Cardiac muscle cell (in vitro differentiated cells and primary cell): ENCODE data around the gene TEAD3. TPM values are rescaled to one million over a fixed set of nuclear protein-coding genes. Genes with fewer than 3 reads are reported as not detected.
A peak's percentile ranks its signal among the peaks of the same experiment; 100 is the strongest.

Source experiments
- DNase-seq, 2 donors: peaks; one replicate each; pipeline versions ENCODE4 v3.0.0 to v3.0.0-alpha.2; 2010 to 2017; ENCODE audit warnings: low read depth in 1 of 2, low spot score in 1 of 2
- H3K27ac ChIP-seq: fragments of 200-600 bp; sonication (generic); 2 replicates; pipeline ENCODE4 v1.5.1; 2016
- H3K27me3 ChIP-seq: fragments of 200-600 bp; sonication (generic); 2 replicates; pipeline ENCODE4 v1.6.0; 2016; ENCODE audit warnings: control low read depth
- H3K36me3 ChIP-seq: fragments of 200-600 bp; sonication (generic); 2 replicates; pipeline ENCODE4 v1.5.1; 2016; ENCODE audit warnings: control low read depth
- H3K4me1 ChIP-seq: fragments of 200-600 bp; sonication (generic); 2 replicates; pipeline ENCODE4 v1.8.1; 2017; ENCODE audit warnings: low read depth, mild to moderate bottlenecking, mixed run types
- H3K4me3 ChIP-seq: fragments of 200-600 bp; sonication (generic); 2 replicates; pipeline ENCODE4 v1.5.1; 2016; ENCODE audit warnings: mild to moderate bottlenecking
- H3K9me3 ChIP-seq: fragments of 200-600 bp; sonication (generic); 2 replicates; pipeline ENCODE4 v1.5.1; 2017; ENCODE audit warnings: low read depth, mild to moderate bottlenecking, control low read depth
- polyA plus RNA-seq: library from polyadenylated mRNA; unstranded; fragments of >200 nt; fragmentation: Nextera tagmentation; extraction: Ambion mirVana; gene quantifications from 2 replicates; pipeline ENCODE4 v1.2.1, GENCODE V29; 2016
- total RNA-seq: library from RNA; depleted of rRNA; stranded (reverse); fragments of >200 nt; gene quantifications from 2 replicates; pipeline ENCODE4 v1.2.3, GENCODE V29; 2016
- TF ChIP-seq, protein P1 (sequence below): IDR thresholded peaks from 2 replicates; pipeline ENCODE4 v1.5.1; 2012; ENCODE audit warnings: low read depth, mild to moderate bottlenecking, low read length

TEAD3 gene
- total and polyA plus RNA-seq, 2 experiments from 2014 or later = 64.0 to 98.6 TPM

GRCh38 chr6:35474942-35475570 is 21.8 kb downstream of the TEAD3 start:
- no peak overlapping the region for H3K4me3 ChIP-seq
- H3K36me3 ChIP-seq = peaks cover 38% of the 10 kb centered on the region
- peaks cover 11% of the 10 kb centered on the region for H3K4me1 ChIP-seq
- H3K9me3 ChIP-seq = no peaks in the 10 kb centered on the region
- TF ChIP-seq, protein P1, sequence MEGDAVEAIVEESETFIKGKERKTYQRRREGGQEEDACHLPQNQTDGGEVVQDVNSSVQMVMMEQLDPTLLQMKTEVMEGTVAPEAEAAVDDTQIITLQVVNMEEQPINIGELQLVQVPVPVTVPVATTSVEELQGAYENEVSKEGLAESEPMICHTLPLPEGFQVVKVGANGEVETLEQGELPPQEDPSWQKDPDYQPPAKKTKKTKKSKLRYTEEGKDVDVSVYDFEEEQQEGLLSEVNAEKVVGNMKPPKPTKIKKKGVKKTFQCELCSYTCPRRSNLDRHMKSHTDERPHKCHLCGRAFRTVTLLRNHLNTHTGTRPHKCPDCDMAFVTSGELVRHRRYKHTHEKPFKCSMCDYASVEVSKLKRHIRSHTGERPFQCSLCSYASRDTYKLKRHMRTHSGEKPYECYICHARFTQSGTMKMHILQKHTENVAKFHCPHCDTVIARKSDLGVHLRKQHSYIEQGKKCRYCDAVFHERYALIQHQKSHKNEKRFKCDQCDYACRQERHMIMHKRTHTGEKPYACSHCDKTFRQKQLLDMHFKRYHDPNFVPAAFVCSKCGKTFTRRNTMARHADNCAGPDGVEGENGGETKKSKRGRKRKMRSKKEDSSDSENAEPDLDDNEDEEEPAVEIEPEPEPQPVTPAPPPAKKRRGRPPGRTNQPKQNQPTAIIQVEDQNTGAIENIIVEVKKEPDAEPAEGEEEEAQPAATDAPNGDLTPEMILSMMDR = no peak
- DNase-seq = no peak
- no peaks in the 10 kb centered on the region for H3K27me3 ChIP-seq
- no peak overlapping the region for H3K27ac ChIP-seq

DNA sequence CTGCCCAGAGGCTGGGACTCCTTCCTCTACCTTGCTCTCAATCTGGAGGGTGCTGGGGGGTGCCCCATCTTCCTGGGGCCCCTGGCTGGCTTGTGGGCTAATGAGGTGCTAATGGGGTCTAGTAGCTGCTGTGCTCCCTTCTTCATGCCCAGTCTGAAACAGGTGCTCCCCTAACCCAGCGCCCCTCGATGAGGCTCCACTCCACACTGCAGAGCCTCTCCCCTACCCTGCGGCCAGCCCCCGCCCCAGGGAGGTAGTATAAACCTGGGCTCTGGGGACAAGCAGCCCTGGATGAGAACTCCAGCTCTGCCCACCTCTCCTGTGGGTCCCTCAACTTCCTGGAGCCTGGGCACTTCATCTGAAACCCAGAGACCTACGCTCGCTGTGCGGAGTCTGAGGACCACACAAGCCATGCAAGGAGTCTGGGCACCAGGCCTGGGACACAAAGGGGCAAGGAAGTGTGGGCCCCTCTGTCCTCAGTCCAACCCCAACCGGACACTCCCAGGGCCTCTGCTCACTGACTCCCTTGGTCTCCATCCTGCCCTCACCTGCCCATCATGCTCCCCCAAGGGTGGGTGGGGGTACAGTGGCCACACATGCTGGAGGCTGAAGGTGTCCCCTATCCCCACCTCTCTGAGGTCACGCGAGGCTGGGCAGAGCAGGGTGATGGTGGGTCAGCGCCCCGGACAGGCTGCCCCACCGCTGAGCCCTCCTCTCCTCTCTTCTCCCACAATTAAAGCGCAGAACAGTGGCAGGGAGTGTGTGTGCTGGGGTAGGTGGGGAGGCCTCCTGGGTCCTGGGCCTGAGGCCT is 22.5 kb downstream of the TEAD3 start:
- H3K4me3 ChIP-seq = no peak overlapping the region
- TF ChIP-seq, protein P1 = no peak
- peaks cover 37% of the 10 kb centered on the region for H3K36me3 ChIP-seq
- no peaks in the 10 kb centered on the region for H3K27me3 ChIP-seq
- no peaks in the 10 kb centered on the region for H3K9me3 ChIP-seq
- H3K27ac ChIP-seq = peak overlapping the region; percentile 69
- peaks cover 16% of the 10 kb centered on the region for H3K4me1 ChIP-seq
- DNase-seq = no peak

GRCh38 chr6:35473850-35474130 is 23.1 kb downstream of the TEAD3 start:
- Histone ChIP-seq H3K4me1 (peaks cover 16% of the 10 kb centered on the region), H3K4me3 (no peak overlapping the region), H3K27ac (peak overlapping the region; percentile 69), H3K36me3 (peaks cover 33% of the 10 kb centered on the region), H3K27me3 (no peaks in the 10 kb centered on the region), H3K9me3 (no peaks in the 10 kb centered on the region)
- DNase-seq = no peak
- TF ChIP-seq, protein P1 = no peak

GRCh38 chr6:35473075-35473849 is 23.6 kb downstream of the TEAD3 start:
- Histone ChIP-seq H3K4me1 (peaks cover 16% of the 10 kb centered on the region), H3K36me3 (peaks cover 31% of the 10 kb centered on the region), H3K27me3 (no peaks in the 10 kb centered on the region), H3K9me3 (no peaks in the 10 kb centered on the region), H3K27ac (peak overlapping the region; percentile 69), H3K4me3 (no peak overlapping the region)
- TF ChIP-seq, protein P1 = no peak
- DNase-seq = no peak

- peak in 1 of 2 donors; percentile 21 for DNase-seq
- H3K36me3 ChIP-seq = peaks cover 27% of the 10 kb centered on the region
- no peak overlapping the region for H3K4me3 ChIP-seq
- H3K9me3 ChIP-seq = no peaks in the 10 kb centered on the region
- H3K27me3 ChIP-seq = no peaks in the 10 kb centered on the region
- H3K27ac ChIP-seq = peak overlapping the region; percentile 62
- H3K4me1 ChIP-seq = peaks cover 16% of the 10 kb centered on the region
- TF ChIP-seq, protein P1 = no peak
These were observed 25.0 kb downstream of the TEAD3 start for GRCh38 chr6:35471836-35472345.
